H7 (cell line): ENCODE data around the gene FBXW7. TPM values are rescaled to one million over a fixed set of nuclear protein-coding genes. Genes with fewer than 3 reads are reported as not detected.
"Not testable (repeated sequence)": the region's sequence is repeated elsewhere in the genome, so short reads cannot be mapped to it uniquely, and the experiment has no call there.

Source experiments
- DNase-seq: peaks from one replicate; pipeline ENCODE4 v3.0.0; 2012
- H3K27me3 ChIP-seq: 2 replicates; pipeline ENCODE4 v1.6.0; 2011; ENCODE audit warnings: mild to moderate bottlenecking, low read length; ENCODE audit not compliant: control insufficient read depth, insufficient read depth
- H3K36me3 ChIP-seq: replicated peaks from 2 replicates; pipeline ENCODE4 v1.5.1; 2011; ENCODE audit warnings: low read length; ENCODE audit not compliant: control insufficient read depth, insufficient read depth
- H3K4me3 ChIP-seq: 2 replicates; pipeline ENCODE4 v1.5.1; 2011; ENCODE audit warnings: low read depth, mild to moderate bottlenecking, control low read depth, low read length, moderate library complexity; ENCODE audit not compliant: insufficient read depth
- total RNA-seq: library from RNA; depleted of rRNA; stranded (reverse); fragments of >200 nt; shearing (Covaris generic); gene quantifications from 2 replicates; pipeline ENCODE4 v1.2.3, GENCODE V29; 2014

Gene FBXW7
- total RNA-seq, 1 experiment from 2014 or later: 12.7 TPM

- H3K4me3 ChIP-seq: no peak overlapping the region
- no peak for DNase-seq
- no peaks in the 10 kb centered on the region for H3K36me3 ChIP-seq
- H3K27me3 ChIP-seq: no peaks in the 10 kb centered on the region
Observed at GRCh38 chr4:152564336-152564735, 28.4 kb upstream of the FBXW7 start.

GRCh38 chr4:152563209-152563608, 27.3 kb upstream of the FBXW7 start:
- no peaks in the 10 kb centered on the region for H3K36me3 ChIP-seq
- no peak overlapping the region for H3K4me3 ChIP-seq
- H3K27me3 ChIP-seq: no peaks in the 10 kb centered on the region
- no peak for DNase-seq

GRCh38 chr4:152559641-152560040, 23.7 kb upstream of the FBXW7 start:
- no peaks in the 10 kb centered on the region for H3K27me3 ChIP-seq
- no peaks in the 10 kb centered on the region for H3K36me3 ChIP-seq
- DNase-seq: no peak
- no peak overlapping the region for H3K4me3 ChIP-seq

GRCh38 chr4:152558396-152558795, 22.5 kb upstream of the FBXW7 start:
- H3K36me3 ChIP-seq: no peaks in the 10 kb centered on the region
- H3K4me3 ChIP-seq: no peak overlapping the region
- H3K27me3 ChIP-seq: no peaks in the 10 kb centered on the region
- DNase-seq: no peak

- Histone ChIP-seq H3K36me3 (no peaks in the 10 kb centered on the region), H3K4me3 (no peak overlapping the region), H3K27me3 (no peaks in the 10 kb centered on the region)
- DNase-seq: no peak
Observed at GRCh38 chr4:152556834-152557233, 20.9 kb upstream of the FBXW7 start.

GRCh38 chr4:152556283-152556682, 20.4 kb upstream of the FBXW7 start:
- no peaks in the 10 kb centered on the region for H3K36me3 ChIP-seq
- no peak for DNase-seq
- H3K4me3 ChIP-seq: no peak overlapping the region
- H3K27me3 ChIP-seq: no peaks in the 10 kb centered on the region

GRCh38 chr4:152554742-152555141, 18.9 kb upstream of the FBXW7 start:
- no peak for DNase-seq
- no peak overlapping the region for H3K4me3 ChIP-seq
- H3K36me3 ChIP-seq: no peaks in the 10 kb centered on the region
- H3K27me3 ChIP-seq: no peaks in the 10 kb centered on the region

GRCh38 chr4:152550687-152551086, 14.8 kb upstream of the FBXW7 start:
- H3K36me3 ChIP-seq, DNase-seq, H3K4me3 ChIP-seq, H3K27me3 ChIP-seq: not testable (repeated sequence)

- H3K4me3 ChIP-seq: no peak overlapping the region
- DNase-seq: no peak
- no peaks in the 10 kb centered on the region for H3K36me3 ChIP-seq
- no peaks in the 10 kb centered on the region for H3K27me3 ChIP-seq
Observed at GRCh38 chr4:152545088-152545487, 9.2 kb upstream of the FBXW7 start.

GRCh38 chr4:152544533-152544932, 8.6 kb upstream of the FBXW7 start:
- H3K4me3 ChIP-seq, H3K27me3 ChIP-seq, H3K36me3 ChIP-seq, DNase-seq: not testable (repeated sequence)

- H3K36me3 ChIP-seq: no peaks in the 10 kb centered on the region
- no peaks in the 10 kb centered on the region for H3K27me3 ChIP-seq
- no peak overlapping the region for H3K4me3 ChIP-seq
- peak; percentile 23 for DNase-seq
Observed at GRCh38 chr4:152540941-152541340, 5.0 kb upstream of the FBXW7 start.

GRCh38 chr4:152540293-152540674, 4.4 kb upstream of the FBXW7 start:
- peak; percentile 75 for DNase-seq
- Histone ChIP-seq H3K36me3 (no peaks in the 10 kb centered on the region), H3K27me3 (no peaks in the 10 kb centered on the region), H3K4me3 (no peak overlapping the region)

- Histone ChIP-seq H3K36me3 (no peaks in the 10 kb centered on the region), H3K4me3 (no peak overlapping the region), H3K27me3 (no peaks in the 10 kb centered on the region)
- DNase-seq: no peak
Observed at GRCh38 chr4:152539556-152540292, 3.8 kb upstream of the FBXW7 start.

GRCh38 chr4:152537881-152538280, 2.0 kb upstream of the FBXW7 start:
- H3K27me3 ChIP-seq: no peaks in the 10 kb centered on the region
- H3K4me3 ChIP-seq: no peak overlapping the region
- no peak for DNase-seq
- H3K36me3 ChIP-seq: no peaks in the 10 kb centered on the region

GRCh38 chr4:152536545-152537182, 772 bp upstream of the FBXW7 start:
- peak overlapping the region; percentile 98 for H3K4me3 ChIP-seq
- H3K27me3 ChIP-seq: no peaks in the 10 kb centered on the region
- H3K36me3 ChIP-seq: no peaks in the 10 kb centered on the region
- peak; percentile 57 for DNase-seq
